Epidermal melanocyte (primary cell): ENCODE measurements around the gene AGRP.
"Not testable (repeated sequence)": the region's sequence is repeated elsewhere in the genome, so short reads cannot be mapped to it uniquely, and the experiment has no call there.

Experiments used
- DNase-seq: peaks from one replicate; pipeline ENCODE4 v3.0.0; 2011; ENCODE audit warnings: low spot score; ENCODE audit not compliant: insufficient read length

Gene AGRP, protein sequence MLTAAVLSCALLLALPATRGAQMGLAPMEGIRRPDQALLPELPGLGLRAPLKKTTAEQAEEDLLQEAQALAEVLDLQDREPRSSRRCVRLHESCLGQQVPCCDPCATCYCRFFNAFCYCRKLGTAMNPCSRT

DNA sequence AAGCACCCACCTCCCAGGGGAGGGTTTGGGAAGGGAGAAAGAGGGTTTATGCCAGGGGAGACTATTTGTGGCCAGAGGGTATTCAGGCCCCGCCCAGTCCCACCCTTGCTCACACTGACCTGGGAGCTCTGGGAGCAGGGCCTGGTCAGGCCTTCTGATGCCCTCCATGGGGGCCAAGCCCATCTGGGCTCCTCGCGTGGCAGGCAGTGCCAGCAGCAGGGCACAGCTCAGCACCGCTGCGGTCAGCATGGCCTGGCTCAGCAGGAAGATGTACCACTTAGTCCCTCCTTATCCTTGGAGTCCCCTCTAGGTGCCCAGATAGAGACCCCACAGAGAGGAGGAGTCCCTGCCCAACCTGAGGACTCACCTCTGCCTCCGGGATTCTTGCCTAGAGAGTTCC, at the start of gene AGRP:
TSS of gene AGRP (minus strand) at position 398 of the 400 bp plus-strand sequence. CDS start at position 249, 149 bp downstream.
- no peak for DNase-seq

DNA sequence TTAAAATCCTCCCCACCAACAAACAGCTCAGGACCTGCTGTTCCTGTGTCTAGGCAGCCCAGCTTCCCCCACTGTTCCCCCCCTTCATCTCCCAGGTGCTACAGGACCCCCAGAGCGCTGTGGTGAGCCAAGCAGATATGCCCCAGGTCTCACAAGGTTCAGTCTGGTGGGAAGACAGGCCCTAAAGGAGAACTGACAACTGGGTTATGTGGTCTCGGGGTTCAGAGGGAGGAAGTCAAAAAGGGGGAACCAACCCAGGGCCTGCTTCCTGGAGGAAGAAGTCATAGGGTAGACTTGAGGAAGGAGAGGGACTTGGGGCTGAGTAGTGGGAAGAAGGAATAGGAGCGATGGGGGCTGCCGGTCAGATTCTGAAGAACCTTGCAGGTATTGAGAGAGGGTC, 47.9 kb upstream of the AGRP start:
- peak; percentile 2 for DNase-seq

DNA sequence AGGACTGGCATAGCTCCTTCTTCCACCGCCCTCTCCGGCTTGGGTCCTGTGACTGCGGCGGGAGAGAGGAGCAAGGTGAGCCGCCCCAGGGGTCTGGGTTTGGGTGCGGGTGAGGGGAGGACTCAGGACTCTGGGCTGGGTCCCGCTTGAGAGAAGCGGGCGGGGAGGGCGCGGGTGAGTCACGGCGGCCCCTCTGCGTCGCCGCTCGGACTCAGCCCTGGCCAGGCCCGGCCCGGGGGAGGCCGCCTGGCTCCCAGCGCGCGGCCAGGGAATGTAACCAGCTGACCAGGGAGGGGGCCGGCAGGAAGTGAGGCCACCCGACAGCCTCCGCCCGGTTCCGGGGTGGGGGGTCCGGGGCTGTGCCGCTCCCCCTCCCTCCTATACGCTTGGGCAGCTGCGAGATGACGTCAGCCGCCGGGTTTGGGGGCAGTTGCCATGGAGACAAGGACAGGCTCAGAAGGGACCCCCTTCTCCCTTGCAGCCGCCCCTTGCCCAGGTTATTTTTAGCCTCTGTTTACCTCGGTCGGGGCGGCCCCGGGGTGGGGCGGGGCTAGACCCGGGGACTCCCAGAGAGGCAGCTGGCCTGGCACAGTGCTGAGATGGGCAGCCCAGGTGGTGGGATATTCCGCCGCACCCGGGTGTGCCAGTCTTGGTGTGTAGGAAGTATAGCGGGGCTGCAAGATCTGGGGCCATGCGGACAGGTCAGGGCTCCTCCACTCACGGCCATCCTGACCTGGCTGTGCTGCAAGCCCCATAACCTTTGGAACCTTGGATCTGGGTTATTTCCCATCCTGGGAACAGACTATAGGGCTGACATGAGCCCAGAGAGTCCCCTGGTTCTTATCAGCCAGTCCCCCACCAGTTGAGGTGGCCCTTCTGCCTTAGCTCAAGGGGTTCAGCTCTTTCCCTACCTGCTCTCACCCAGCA, 46.9 kb upstream of the AGRP start:
- peak; percentile 78 for DNase-seq

DNA sequence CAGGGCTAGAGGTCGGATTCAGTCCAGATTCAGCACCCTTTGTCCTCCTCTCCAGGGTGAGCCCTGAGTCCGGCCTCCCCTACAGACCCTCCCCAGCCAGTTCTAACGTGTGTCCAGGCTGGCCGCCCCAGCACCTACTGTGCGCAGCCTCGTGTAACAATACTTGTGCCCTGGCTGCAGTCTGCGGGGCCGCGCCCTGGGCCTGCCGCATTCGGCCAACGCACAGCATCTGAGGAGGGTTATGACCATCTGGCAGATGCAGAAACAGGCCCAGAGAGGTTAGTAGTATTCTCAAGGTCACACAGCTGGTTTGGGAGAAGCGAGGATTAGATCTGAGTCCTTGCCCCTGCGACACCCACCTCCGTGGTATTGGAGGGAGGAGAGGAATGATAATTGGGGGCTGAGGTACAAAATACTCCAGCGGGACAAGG, 46.2 kb upstream of the AGRP start:
- DNase-seq: peak; percentile 13

DNA sequence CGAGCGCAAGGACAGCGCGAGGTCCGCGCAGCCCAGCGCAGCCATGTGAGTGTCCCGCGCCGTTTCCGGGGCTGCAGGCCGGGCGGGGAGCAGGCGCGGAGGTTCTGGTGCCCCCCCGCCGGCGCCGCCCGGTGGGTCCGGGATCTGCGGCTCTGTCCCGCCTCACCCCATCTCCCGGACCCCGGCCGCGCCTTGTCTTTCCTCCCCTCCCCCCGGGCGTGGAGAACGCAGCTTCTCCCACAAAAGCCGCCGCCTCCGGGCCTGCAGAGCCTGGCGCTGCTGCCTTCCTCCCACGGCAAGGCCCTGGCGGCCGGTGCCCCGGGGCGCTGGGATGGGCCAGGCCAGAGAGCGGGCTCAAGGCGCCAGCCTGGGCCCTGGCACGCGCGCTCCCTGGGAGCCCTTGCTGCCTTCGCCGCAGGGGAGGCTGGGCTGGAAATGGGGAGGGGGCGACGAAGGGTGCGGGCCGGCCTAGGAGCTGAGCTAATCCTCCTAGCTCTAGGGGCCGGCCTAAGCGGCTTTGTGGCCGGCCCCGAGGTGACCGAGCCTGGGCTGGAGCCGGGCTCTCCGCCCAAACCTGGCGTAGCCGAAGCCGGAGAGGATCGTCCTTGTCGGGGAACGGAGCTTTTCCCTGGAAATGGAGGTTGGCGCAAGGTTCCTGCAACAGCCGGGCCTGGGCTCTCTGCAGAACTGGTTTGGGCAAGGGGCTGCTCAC, 45.7 kb upstream of the AGRP start:
- DNase-seq: peak; percentile 69

DNA sequence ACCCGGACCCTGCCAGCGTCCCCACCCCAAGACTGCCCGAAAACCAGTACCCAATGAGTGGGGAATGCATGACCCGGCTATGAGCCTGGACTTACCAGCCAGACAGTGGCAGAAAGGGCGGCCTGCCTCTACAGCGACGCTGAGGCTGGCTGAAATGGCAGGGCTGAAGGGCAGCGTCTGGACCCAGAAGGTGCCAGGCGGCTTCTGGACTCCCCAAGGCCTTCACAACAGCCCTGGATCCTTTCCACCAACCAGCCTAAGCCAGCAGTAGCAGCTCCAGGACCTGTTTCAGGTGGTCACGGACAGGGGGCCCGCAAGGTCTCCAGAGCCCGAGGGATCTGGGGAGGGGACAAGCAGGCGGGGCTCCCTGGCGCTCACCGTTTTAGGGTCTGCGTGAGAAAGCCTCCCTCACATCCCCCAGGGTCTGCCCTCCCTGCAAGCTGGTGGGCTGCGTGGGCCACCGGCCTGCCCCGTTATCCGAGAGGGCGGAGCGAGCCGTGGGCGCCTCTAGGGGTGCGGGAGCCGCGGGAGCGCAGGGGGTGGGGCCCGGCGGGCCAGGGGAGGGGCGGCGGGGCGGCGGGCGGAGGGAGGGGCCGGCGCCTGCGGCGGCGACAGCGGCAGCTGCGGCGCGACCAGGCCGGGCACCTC, 45.0 kb upstream of the AGRP start, which contains the start of gene RIPOR1:
TSS of gene RIPOR1 (plus strand) at position 608 of the 648 bp plus-strand sequence. CDS start 9,618 bp downstream, outside the sequence.
- peak; percentile 82 for DNase-seq

- DNase-seq: peak; percentile 12
These were observed 42.9 kb upstream of the AGRP start for GRCh38 chr16:67526149-67526791.

DNA sequence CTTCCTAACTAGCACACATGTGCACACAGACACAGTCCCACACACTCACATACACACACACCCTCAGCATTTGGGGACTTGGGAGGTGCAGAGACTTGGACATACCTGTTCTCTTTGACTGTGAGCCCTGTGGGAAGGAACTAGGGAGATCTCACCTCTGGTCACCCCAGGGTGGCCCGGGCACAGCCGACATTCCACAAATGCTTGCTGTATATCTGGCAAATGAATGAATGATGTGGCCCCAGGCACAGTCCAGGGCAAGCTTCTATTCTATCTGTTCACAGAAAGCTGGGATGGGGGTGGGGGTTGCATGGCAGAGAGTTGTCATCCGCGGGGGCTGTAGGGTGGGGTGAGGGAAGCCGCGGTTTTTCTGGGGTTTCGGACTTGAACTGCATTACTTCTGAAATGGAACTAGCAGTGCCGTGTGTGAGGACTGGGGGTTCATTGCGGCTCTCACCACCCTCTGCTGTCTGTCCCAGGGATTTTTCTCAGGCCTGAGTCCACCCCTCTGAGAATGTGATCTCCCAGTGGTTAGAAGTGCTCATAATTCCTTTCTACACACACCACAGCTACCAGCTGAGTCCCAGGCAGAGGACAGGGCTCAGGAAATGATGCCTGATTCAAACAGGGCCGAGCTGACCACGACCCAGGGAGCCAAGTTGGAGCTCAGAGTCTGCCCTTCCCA, 42.0 kb upstream of the AGRP start:
- DNase-seq: no peak

- peak; percentile 91 for DNase-seq
These were observed 37.9 kb upstream of the AGRP start for GRCh38 chr16:67521095-67521804.

- DNase-seq: peak; percentile 4
These were observed 35.9 kb upstream of the AGRP start for GRCh38 chr16:67519242-67519641.

DNA sequence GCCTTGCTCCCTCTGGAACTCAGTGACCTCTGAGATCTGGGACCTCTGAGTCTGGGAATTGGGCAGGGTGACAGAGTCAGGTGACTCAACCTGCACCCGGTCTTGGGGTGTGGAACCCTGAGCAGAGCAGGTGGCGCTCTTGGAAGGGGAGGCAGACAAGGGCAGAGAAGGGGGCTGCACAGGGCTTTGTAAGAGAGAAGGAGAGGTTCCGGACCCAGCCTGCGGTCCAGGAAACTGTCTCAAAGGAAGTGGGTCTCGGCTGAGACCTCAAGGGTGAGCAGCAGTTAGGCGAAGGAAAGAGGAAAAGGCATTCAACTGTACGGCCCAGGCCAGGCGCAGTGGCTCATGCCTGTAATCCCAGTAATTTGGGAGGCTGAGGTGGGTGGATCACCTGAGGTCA, 35.3 kb upstream of the AGRP start:
- DNase-seq: no peak

DNA sequence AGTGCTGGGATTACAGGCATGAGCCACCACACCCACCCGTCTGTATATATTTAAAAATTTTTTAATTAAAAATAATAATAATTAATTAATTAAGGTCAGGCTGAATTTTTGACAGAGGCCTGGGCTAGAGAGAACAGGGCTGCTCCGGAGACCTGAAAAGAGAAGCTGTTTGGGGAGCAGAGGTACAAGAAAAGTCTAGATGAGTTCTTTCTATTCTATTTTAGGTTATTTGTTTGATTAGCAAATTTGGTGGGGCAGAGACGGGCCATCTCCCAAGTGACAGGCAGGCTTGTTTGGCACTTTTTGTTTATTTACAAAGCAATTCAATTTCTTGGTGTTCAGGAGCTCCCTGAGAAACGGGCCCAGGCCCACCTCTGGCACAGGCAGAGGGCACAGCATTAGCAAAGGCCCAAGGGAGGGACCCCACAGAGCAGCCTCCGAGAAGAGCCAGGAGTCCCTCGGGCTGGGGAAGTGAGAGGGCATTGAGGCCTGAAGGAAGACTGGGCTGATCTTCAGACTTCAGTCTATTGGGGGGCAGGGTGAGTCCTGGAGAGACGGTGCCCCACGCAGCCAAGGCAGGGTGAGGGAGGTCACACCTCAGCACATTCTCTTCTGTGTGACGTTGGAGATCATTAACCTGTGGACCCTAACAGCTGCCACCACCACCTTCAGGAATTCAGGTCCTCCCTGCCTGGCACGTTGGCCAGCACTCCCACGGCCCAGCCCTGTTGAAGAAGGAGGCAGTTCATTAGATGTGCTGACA, 34.5 kb upstream of the AGRP start:
- DNase-seq: peak; percentile 4

DNA sequence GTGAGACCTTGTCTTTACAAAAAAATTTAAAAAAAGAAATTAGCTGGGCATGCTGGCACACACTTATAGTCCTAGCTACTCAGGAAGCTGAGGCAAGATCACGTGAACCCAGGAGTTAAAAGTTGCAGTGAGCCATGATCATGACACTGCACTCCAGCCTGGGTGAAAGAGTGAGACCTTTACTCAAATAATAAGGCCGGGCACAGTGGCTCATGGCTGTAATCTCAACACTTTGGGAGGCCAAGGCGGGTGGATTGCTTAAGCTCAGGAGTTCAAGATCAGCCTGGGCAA, 33.8 kb upstream of the AGRP start:
- DNase-seq: no peak

DNA sequence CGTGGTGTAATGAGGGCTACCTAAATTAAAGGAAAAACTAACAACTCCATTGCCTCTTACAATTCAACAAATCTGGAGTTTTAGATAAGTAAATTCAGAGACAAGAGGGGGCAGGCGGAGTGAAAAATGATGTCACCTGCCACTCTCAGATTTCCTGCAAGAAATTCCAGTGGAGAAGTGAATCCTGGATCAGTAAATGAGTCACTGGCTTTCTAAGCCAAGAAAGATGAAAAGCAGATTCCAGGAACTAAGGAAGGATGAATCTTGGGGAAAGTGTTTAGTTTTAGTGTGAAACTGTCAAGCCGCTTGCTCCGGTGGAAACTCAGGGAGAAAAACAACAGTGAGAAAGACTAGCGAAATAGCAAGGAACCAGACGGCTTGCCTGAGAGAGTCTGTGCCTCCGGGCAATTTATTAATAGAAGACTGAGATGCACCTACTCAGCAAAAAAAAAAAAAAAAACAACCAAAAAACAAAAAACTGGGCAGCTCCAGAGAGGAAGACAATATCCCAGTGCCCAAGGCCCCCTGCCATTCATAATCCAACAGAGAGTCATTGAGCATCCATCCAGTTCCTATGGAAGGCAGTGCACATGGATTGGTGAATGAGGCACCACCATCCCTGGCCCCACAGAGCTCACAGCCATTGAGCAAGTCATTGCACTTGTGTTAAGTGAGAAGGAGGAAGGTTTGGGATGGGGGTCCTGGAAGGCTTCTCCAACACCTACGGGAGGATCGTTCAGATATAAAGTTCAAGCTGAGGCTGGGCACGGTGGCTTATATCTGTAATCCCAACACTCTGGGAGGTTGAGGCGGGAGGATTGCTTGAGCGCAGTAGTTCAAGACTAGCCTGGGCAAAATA, 33.2 kb upstream of the AGRP start:
- DNase-seq: peak; percentile 19

GRCh38 chr16:67514382-67514828, 31.1 kb upstream of the AGRP start:
- DNase-seq: peak; percentile 60

GRCh38 chr16:67513892-67514291, 30.5 kb upstream of the AGRP start:
- DNase-seq: not testable (repeated sequence)

- DNase-seq: no peak
These were observed 25.7 kb upstream of the AGRP start for GRCh38 chr16:67509016-67509415.

- no peak for DNase-seq
These were observed 23.1 kb upstream of the AGRP start for GRCh38 chr16:67506468-67506867.
